Transverse colon (tissue), 4 donors: Measurements from ENCODE around the gene FRAS1. TPM values are rescaled to one million over a fixed set of nuclear protein-coding genes. Genes with fewer than 3 reads are reported as not detected.

ENCODE experiments used
- DNase-seq: peaks from one replicate; pipeline ENCODE4 v3.0.0-alpha.2; 2019
- H3K27ac ChIP-seq, 4 donors: fragments of 200-600 bp; sonication (generic); 2 replicates each; pipeline ENCODE4 v1.5.1; 2016 to 2018; ENCODE audit warnings: inconsistent platforms in 4 of 4
- H3K27me3 ChIP-seq: fragments of 200-600 bp; sonication (generic); 2 replicates; pipeline ENCODE4 v1.5.1; 2017; ENCODE audit warnings: inconsistent platforms
- H3K36me3 ChIP-seq, 4 donors: fragments of 200-600 bp; sonication (generic); 2 replicates each; pipeline ENCODE4 v1.5.1; 2017 to 2019; ENCODE audit warnings: inconsistent platforms in 4 of 4
- H3K4me1 ChIP-seq, 4 donors: fragments of 200-600 bp; sonication (generic); 2 replicates each; pipeline ENCODE4 v1.5.1; 2017 to 2020; ENCODE audit warnings: inconsistent platforms in 4 of 4
- H3K4me3 ChIP-seq, 4 donors: fragments of 200-600 bp; sonication (generic); 1 replicate in 1 of 4; 2 replicates in 3 of 4; pipeline versions ENCODE4 v1.5.1 to v1.6.1; 2017 to 2019; ENCODE audit warnings: inconsistent platforms in 4 of 4
- H3K9me3 ChIP-seq, 2 donors: fragments of 200-600 bp; sonication (generic); 2 replicates each; pipeline ENCODE4 v1.5.1; 2017 to 2019; ENCODE audit warnings: inconsistent platforms in 2 of 2
- CTCF ChIP-seq, 5 experiments: fragments of 200-600 bp in 3 of 5; fragments of 450-650 bp in 2 of 5; sonication (generic) in 3 of 5; IDR thresholded peaks; 1 replicate in 2 of 5; 2 replicates in 3 of 5; pipeline ENCODE4 v1.5.1; 2016 to 2017; ENCODE audit warnings: antibody characterized with exemption in 5 of 5, inconsistent platforms in 3 of 5, mild to moderate bottlenecking in 2 of 5, moderate library complexity in 1 of 5
- EP300 ChIP-seq: sonication (generic); formaldehyde crosslinking; IDR thresholded peaks from one replicate; pipeline ENCODE4 v1.6.1; 2017; ENCODE audit warnings: antibody characterized with exemption, low read depth
- POLR2A ChIP-seq: fragments of 450-650 bp; IDR thresholded peaks from one replicate; pipeline ENCODE4 v1.6.1; 2016; ENCODE audit warnings: antibody characterized with exemption, mild to moderate bottlenecking, moderate library complexity
- POLR2AphosphoS5 ChIP-seq, 3 donors: sonication (generic); formaldehyde crosslinking; IDR thresholded peaks; one replicate each; pipeline ENCODE4 v1.6.1; 2016; ENCODE audit warnings: antibody characterized with exemption in 3 of 3
- whole genome bisulfite sequencing, 2 donors: methylation state at CpG; one replicate each; pipeline ENCODE4 v1.1.5; 2018; ENCODE audit warnings: low coverage in 1 of 2; 5-methylcytosine and 5-hydroxymethylcytosine counted together
- in situ Hi-C, 4 donors: fragments of 200-750 bp; cut with MboI; loops; one replicate each; pipeline versions ENCODE4 v1.15.0 to v1.15.1; 2017; ENCODE audit warnings: low sequenced_read_pairs in 3 of 4, low pct_ligation_motif_present in 1 of 4, low pct_unique_long_range_greater_than_20kb in 1 of 4
- intact Hi-C: fragments of 100-400 bp; cut with DNase I; formaldehyde crosslinking; loops from one replicate; pipeline ENCODE4 v1.15.1; 2023; ENCODE audit warnings: low total_unique reads
- total RNA-seq, 4 donors: library from RNA; depleted of rRNA; stranded (reverse); fragments of >200 nt; gene quantifications; one replicate each; pipeline ENCODE4 v1.1.0, GENCODE V29; 2016

The FRAS1 gene
- total RNA-seq, 4 donors from 2014 or later: 1.8 to 9.7 (median 3.1) TPM

GRCh38 chr4:78356251-78356786, 299.2 kb downstream of the FRAS1 start:
- Histone ChIP-seq H3K27ac (no peak overlapping the region), H3K4me1 (no peaks in the 10 kb centered on the region), H3K27me3 (no peaks in the 10 kb centered on the region), H3K9me3 (no peaks in the 10 kb centered on the region), H3K36me3 (no peaks in the 10 kb centered on the region), H3K4me3 (no peak overlapping the region)
- DNase-seq: no peak
- TF ChIP-seq POLR2AphosphoS5 (IDR thresholded peaks at IDR 0.05) (no peak), CTCF (IDR thresholded peaks at IDR 0.05) (no peak), POLR2A (no peak)
- in situ Hi-C loops (no loop called here), intact Hi-C loops (no loop called here)
- WGBS, 2 donors: 88 to 100% methylated on average over 1 to 2 of the region's 2 CpGs

GRCh38 chr4:78357122-78357521, 300.0 kb downstream of the FRAS1 start:
- WGBS, 2 donors: 63 to 78% methylated on average over 1 of the region's 1 CpG
- H3K9me3 ChIP-seq: no peaks in the 10 kb centered on the region
- intact Hi-C loops (no loop called here), in situ Hi-C loops (no loop called here)
- no peak overlapping the region for H3K27ac ChIP-seq
- DNase-seq: no peak
- no peaks in the 10 kb centered on the region for H3K27me3 ChIP-seq
- no peaks in the 10 kb centered on the region for H3K36me3 ChIP-seq
- no peak overlapping the region for H3K4me3 ChIP-seq
- TF ChIP-seq POLR2AphosphoS5 (IDR thresholded peaks at IDR 0.05) (no peak), EP300 (no peak), CTCF (IDR thresholded peaks at IDR 0.05) (no peak), POLR2A (no peak)
- no peaks in the 10 kb centered on the region for H3K4me1 ChIP-seq

- Histone ChIP-seq H3K27me3 (no peaks in the 10 kb centered on the region), H3K4me3 (no peak overlapping the region), H3K27ac (no peak overlapping the region), H3K9me3 (no peaks in the 10 kb centered on the region), H3K36me3 (no peaks in the 10 kb centered on the region), H3K4me1 (no peaks in the 10 kb centered on the region)
- in situ Hi-C loops: no loop called here
- TF ChIP-seq POLR2AphosphoS5 (IDR thresholded peaks at IDR 0.05): no peak
- TF ChIP-seq POLR2A: no peak
- no peak for TF ChIP-seq CTCF (IDR thresholded peaks at IDR 0.05)
- no peak for TF ChIP-seq EP300
- 61 to 62% methylated on average over 3 of the region's 3 CpGs for WGBS, 2 donors
- no peak for DNase-seq
- intact Hi-C loops: no loop called here
Observed at GRCh38 chr4:78360466-78360865, 303.3 kb downstream of the FRAS1 start.

GRCh38 chr4:78361621-78362120, 304.5 kb downstream of the FRAS1 start:
- H3K4me1 ChIP-seq: no peaks in the 10 kb centered on the region
- in situ Hi-C loops (no loop called here), intact Hi-C loops (no loop called here)
- H3K36me3 ChIP-seq: no peaks in the 10 kb centered on the region
- no peak overlapping the region for H3K27ac ChIP-seq
- TF ChIP-seq EP300 (no peak), POLR2AphosphoS5 (IDR thresholded peaks at IDR 0.05) (no peak), POLR2A (no peak), CTCF (IDR thresholded peaks at IDR 0.05) (no peak)
- no peak for DNase-seq
- H3K9me3 ChIP-seq: no peaks in the 10 kb centered on the region
- 21 to 54% methylated on average over 2 to 4 of the region's 4 CpGs for WGBS, 2 donors
- H3K27me3 ChIP-seq: no peaks in the 10 kb centered on the region
- H3K4me3 ChIP-seq: no peak overlapping the region
